Uterus (tissue), 4 donors: Measurements from ENCODE around the gene TMEM11. TPM values are rescaled to one million over a fixed set of nuclear protein-coding genes. Genes with fewer than 3 reads are reported as not detected.

ENCODE experiments used
- DNase-seq, 2 donors: peaks; one replicate each; pipeline ENCODE4 v3.0.0-alpha.2; 2019 to 2020
- H3K27ac ChIP-seq, 2 donors: fragments of 200-600 bp; sonication (generic); 1 replicate in 1 of 2; 2 replicates in 1 of 2; pipeline ENCODE4 v1.5.1; 2016 to 2018
- H3K27me3 ChIP-seq, 2 donors: fragments of 200-600 bp; sonication (generic); one replicate each; pipeline ENCODE4 v1.5.1; 2018 to 2019; ENCODE audit warnings: control low read depth in 1 of 2
- H3K36me3 ChIP-seq, 2 donors: fragments of 200-600 bp; sonication (generic); one replicate each; pipeline ENCODE4 v1.5.1; 2019; ENCODE audit warnings: control low read depth in 1 of 2
- H3K4me1 ChIP-seq, 2 donors: fragments of 200-600 bp; sonication (generic); one replicate each; pipeline ENCODE4 v1.5.1; 2018 to 2019; ENCODE audit warnings: control low read depth in 1 of 2
- H3K4me3 ChIP-seq, 2 donors: fragments of 200-600 bp; sonication (generic); 1 replicate in 1 of 2; 2 replicates in 1 of 2; pipeline ENCODE4 v1.5.1; 2018 to 2019; ENCODE audit warnings: mild to moderate bottlenecking in 1 of 2
- H3K9me3 ChIP-seq, 2 donors: fragments of 200-600 bp; sonication (generic); one replicate each; pipeline ENCODE4 v1.5.1; 2019; ENCODE audit warnings: control low read depth in 1 of 2
- CTCF ChIP-seq, 4 experiments: fragments of 200-600 bp in 2 of 4; fragments of 450-650 bp in 2 of 4; sonication (generic) in 2 of 4; IDR thresholded peaks; one replicate each; pipeline ENCODE4 v1.5.1; 2016 to 2019; ENCODE audit warnings: antibody characterized with exemption in 4 of 4, mild to moderate bottlenecking in 2 of 4, moderate library complexity in 1 of 4
- POLR2A ChIP-seq, 2 donors: fragments of 450-650 bp; IDR thresholded peaks; one replicate each; pipeline ENCODE4 v1.6.1; 2016; ENCODE audit warnings: antibody characterized with exemption in 2 of 2, mild to moderate bottlenecking in 1 of 2, moderate library complexity in 1 of 2
- intact Hi-C: fragments of 100-400 bp; cut with DNase I; formaldehyde crosslinking; loops from one replicate; pipeline ENCODE4 v1.15.1; 2023; ENCODE audit warnings: low total_unique reads
- total RNA-seq, 4 donors: library from RNA; depleted of rRNA in 3 of 4; stranded (reverse); fragments of >200 nt in 3 of 4; gene quantifications; one replicate each; pipeline versions ENCODE4 v1.1.0 to v1.2.4, GENCODE V29; 2014 to 2023
- donor health status: DM: yes; HTN: yes; CAD: no.

The TMEM11 gene
- total RNA-seq, 4 donors from 2014 or later: 6.9 to 23.8 (median 15.3) TPM

- Histone ChIP-seq H3K36me3 (no peaks in the 10 kb centered on the region), H3K27ac (peak overlapping the region in 1 of 2 donors; percentile 15), H3K9me3 (no peaks in the 10 kb centered on the region), H3K4me3 (no peak overlapping the region), H3K4me1 (peaks cover 0 to 7% of the 10 kb centered on the region in 2 donors), H3K27me3 (no peaks in the 10 kb centered on the region)
- peak; percentile 45 to 57 for DNase-seq
- intact Hi-C loops: no loop called here
- no peak for TF ChIP-seq POLR2A (IDR thresholded peaks at IDR 0.05)
- no peak for TF ChIP-seq CTCF (IDR thresholded peaks at IDR 0.05)
Measured at GRCh38 chr17:21174713-21175112, 39.2 kb downstream of the TMEM11 start.

GRCh38 chr17:21174186-21174585 is 39.8 kb downstream of the TMEM11 start:
- Histone ChIP-seq H3K4me3 (no peak overlapping the region), H3K27me3 (no peaks in the 10 kb centered on the region), H3K36me3 (no peaks in the 10 kb centered on the region), H3K4me1 (peaks cover 0 to 7% of the 10 kb centered on the region in 2 donors), H3K27ac (peak overlapping the region in 1 of 2 donors; percentile 15), H3K9me3 (no peaks in the 10 kb centered on the region)
- no peak for TF ChIP-seq POLR2A (IDR thresholded peaks at IDR 0.05)
- TF ChIP-seq CTCF (IDR thresholded peaks at IDR 0.05): no peak
- no peak for DNase-seq
- intact Hi-C loops: no loop called here

GRCh38 chr17:21173543-21173942 is 40.4 kb downstream of the TMEM11 start:
- H3K27ac ChIP-seq: no peak overlapping the region
- intact Hi-C loops: no loop called here

DNA sequence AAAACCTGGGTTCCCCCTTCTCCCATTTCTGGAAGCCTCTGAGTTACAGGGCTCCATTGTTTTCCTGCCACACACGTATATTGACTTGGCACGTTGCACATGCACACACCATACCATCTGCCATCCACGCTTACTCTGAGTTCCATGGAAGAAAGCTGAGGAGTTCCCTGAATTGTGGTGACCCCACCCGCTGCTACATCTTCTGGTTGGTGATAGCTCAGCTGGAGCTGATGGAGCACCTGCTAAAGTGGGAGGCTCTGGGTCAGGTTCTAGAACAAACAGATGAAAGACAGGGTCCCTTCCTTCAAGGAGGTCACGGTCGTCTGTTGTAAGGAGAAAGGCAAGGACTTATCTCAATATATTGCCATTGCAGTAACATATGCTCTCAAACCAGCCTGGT is 41.1 kb downstream of the TMEM11 start:
- Histone ChIP-seq H3K9me3 (no peaks in the 10 kb centered on the region), H3K27me3 (no peaks in the 10 kb centered on the region), H3K4me1 (peaks cover 0 to 7% of the 10 kb centered on the region in 2 donors), H3K36me3 (no peaks in the 10 kb centered on the region), H3K4me3 (no peak overlapping the region), H3K27ac (no peak overlapping the region)
- no peak for TF ChIP-seq CTCF (IDR thresholded peaks at IDR 0.05)
- intact Hi-C loops: no loop called here
- DNase-seq: no peak

More at GRCh38 chr17:21173543-21173942, 40.4 kb downstream of the TMEM11 start:
- peaks cover 0 to 7% of the 10 kb centered on the region in 2 donors for H3K4me1 ChIP-seq
- no peak overlapping the region for H3K4me3 ChIP-seq
- no peaks in the 10 kb centered on the region for H3K27me3 ChIP-seq
- no peak for TF ChIP-seq POLR2A (IDR thresholded peaks at IDR 0.05)
- no peak for TF ChIP-seq CTCF (IDR thresholded peaks at IDR 0.05)
- no peaks in the 10 kb centered on the region for H3K36me3 ChIP-seq
- no peak for DNase-seq
- H3K9me3 ChIP-seq: no peaks in the 10 kb centered on the region

DNA sequence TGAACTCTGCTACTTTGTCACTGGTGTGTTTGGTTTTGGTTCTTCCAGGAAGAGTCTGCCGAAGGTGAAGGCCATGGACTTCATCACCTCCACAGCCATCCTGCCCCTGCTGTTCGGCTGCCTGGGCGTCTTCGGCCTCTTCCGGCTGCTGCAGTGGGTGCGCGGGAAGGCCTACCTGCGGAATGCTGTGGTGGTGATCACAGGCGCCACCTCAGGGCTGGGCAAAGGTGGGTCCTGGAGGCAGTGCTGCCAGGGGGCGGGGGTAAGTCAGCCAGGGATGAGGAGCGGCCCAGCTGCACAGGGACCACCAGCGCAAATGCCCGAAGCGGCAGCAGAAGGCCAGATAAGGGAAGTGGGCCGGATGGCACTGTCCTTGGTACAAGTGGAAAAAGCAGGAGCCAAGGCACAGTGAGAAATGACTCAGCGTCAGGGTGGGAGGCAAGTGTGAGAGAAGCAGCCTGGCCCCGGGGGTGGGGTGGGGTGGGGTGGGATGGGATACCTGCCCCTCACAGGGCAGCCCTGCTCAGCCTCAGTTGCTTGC is 41.9 kb downstream of the TMEM11 start:
- Histone ChIP-seq H3K27me3 (no peaks in the 10 kb centered on the region), H3K4me1 (peaks cover 0 to 7% of the 10 kb centered on the region in 2 donors), H3K4me3 (no peak overlapping the region), H3K9me3 (no peaks in the 10 kb centered on the region), H3K36me3 (no peaks in the 10 kb centered on the region), H3K27ac (no peak overlapping the region)
- no peak for DNase-seq
- TF ChIP-seq POLR2A (IDR thresholded peaks at IDR 0.05) (no peak), CTCF (IDR thresholded peaks at IDR 0.05) (no peak)
- intact Hi-C loops: no loop called here
